Panc1 (cell line): Measurements from ENCODE around the gene FOXO6. TPM values are rescaled to one million over a fixed set of nuclear protein-coding genes. Genes with fewer than 3 reads are reported as not detected.

Experiments used
- ATAC-seq: fragments of 200-7000 bp; cut with Tn5 transposase; 2 replicates; pipeline ENCODE4 v1.9.1; 2020; ENCODE audit warnings: mild to moderate bottlenecking, moderate library complexity
- BruUV-seq: library from RNA; stranded (reverse); fragments of 400-500 nt; replicated peaks from 2 replicates; lab custom pipeline; 2021; lab: Mats Ljungman, UMichigan
- CTCF ChIA-PET: fragments of 300-600 bp; sonication (Branson Sonifier 250); formaldehyde crosslinking; loops from one replicate; lab custom pipeline; 2022; ENCODE audit warnings: antibody characterized with exemption; lab: Charles Lee
- POLR2A ChIA-PET: fragments of 300-600 bp; sonication (Branson Sonifier 250); formaldehyde crosslinking; loops from one replicate; lab custom pipeline; 2022; ENCODE audit warnings: antibody characterized with exemption; lab: Charles Lee
- DNase-seq: peaks from one replicate; pipeline ENCODE4 v3.0.0-alpha.2; 2010; ENCODE audit warnings: low read depth, low spot score
- H3K27ac ChIP-seq: 2 replicates; pipeline ENCODE4 v1.5.1; 2011; ENCODE audit warnings: mild to moderate bottlenecking, low read length, inconsistent platforms
- H3K27me3 ChIP-seq: fragments of 200-500 bp; sonication (Bioruptor generic); 2 replicates; pipeline ENCODE4 v1.6.0; 2014; ENCODE audit warnings: low read length, inconsistent platforms; ENCODE audit not compliant: control insufficient read depth, insufficient read depth
- H3K36me3 ChIP-seq: fragments of 200-500 bp; sonication (Bioruptor generic); 2 replicates; pipeline ENCODE4 v1.5.1; 2014; ENCODE audit warnings: inconsistent platforms, mild to moderate bottlenecking, low read length, moderate library complexity; ENCODE audit not compliant: control insufficient read depth, insufficient read depth
- H3K4me1 ChIP-seq: 2 replicates; pipeline ENCODE4 v1.5.1; 2011; ENCODE audit warnings: inconsistent platforms, mild to moderate bottlenecking, low read length, moderate library complexity; ENCODE audit not compliant: control insufficient read depth, insufficient read depth
- H3K4me3 ChIP-seq, 2 experiments: 2 replicates each; pipeline ENCODE4 v1.5.1; 2011 to 2012; ENCODE audit warnings: low read depth in 2 of 2, low read length in 2 of 2, mild to moderate bottlenecking in 2 of 2, inconsistent platforms in 1 of 2, moderate library complexity in 1 of 2
- H3K9me3 ChIP-seq: fragments of 200-500 bp; sonication (Bioruptor generic); 2 replicates; pipeline ENCODE4 v1.5.1; 2014; ENCODE audit warnings: low read depth, mild to moderate bottlenecking, inconsistent platforms, low read length, moderate library complexity; ENCODE audit not compliant: control insufficient read depth, insufficient read depth
- CTCF ChIP-seq: fragments of 450-650 bp; IDR thresholded peaks from 2 replicates; pipeline ENCODE4 v1.5.1; 2017; ENCODE audit warnings: mild to moderate bottlenecking
- POLR2AphosphoS5 ChIP-seq: IDR thresholded peaks from 2 replicates; pipeline ENCODE4 v1.6.1; 2012; ENCODE audit warnings: mild to moderate bottlenecking, low read depth, low read length, moderate library complexity
- REST ChIP-seq, 2 experiments: IDR thresholded peaks; 2 replicates each; pipeline ENCODE4 v1.6.1; 2011 to 2012; ENCODE audit warnings: low read depth in 2 of 2, control low read depth in 1 of 2, low read length in 1 of 2, mild to moderate bottlenecking in 1 of 2, moderate library complexity in 1 of 2; ENCODE audit not compliant: insufficient read depth in 1 of 2
- SIN3A ChIP-seq: IDR thresholded peaks from 2 replicates; pipeline ENCODE4 v1.6.1; 2012; ENCODE audit warnings: low read depth, mild to moderate bottlenecking, low read length, moderate library complexity, borderline replicate concordance; ENCODE audit not compliant: insufficient read depth
- TCF7L2 ChIP-seq: IDR thresholded peaks from 2 replicates; pipeline ENCODE4 v1.6.1; 2011; ENCODE audit warnings: mild to moderate bottlenecking, low read depth, low read length, inconsistent platforms
- in situ Hi-C: cut with HindIII; loops from 2 replicates; pipeline ENCODE4 v1.10.0; 2016; ENCODE audit warnings: low sequenced_read_pairs, low pct_unique_long_range_greater_than_20kb
- intact Hi-C: fragments of 100-400 bp; cut with micrococcal nuclease; formaldehyde crosslinking; loops from one replicate; pipeline ENCODE4 v1.10.0; 2022; ENCODE audit not compliant: unreplicated experiment
- total RNA-seq: library from RNA; stranded (reverse); gene quantifications from one replicate; pipeline ENCODE4 v1.2.1, GENCODE V29; 2021; ENCODE audit not compliant: unreplicated experiment

FOXO6 gene
- total RNA-seq, 1 experiment from 2014 or later, result 2.5 TPM

GRCh38 chr1:41327383-41327999 is 33.7 kb upstream of the FOXO6 start:
- no peak overlapping the region for H3K27ac ChIP-seq
- TF ChIP-seq TCF7L2 (no peak), CTCF (no peak), SIN3A (no peak), REST (IDR thresholded peaks at IDR 0.05; ENCODE audit: insufficient read depth in 1 of 2, low read depth in 2 of 2, low read length in 1 of 2) (no peak), POLR2AphosphoS5 (no peak)
- BruUV-seq, result no TSS peak
- no peaks in the 10 kb centered on the region for H3K9me3 ChIP-seq
- H3K4me3 ChIP-seq, result no peak overlapping the region
- DNase-seq (no peak), ATAC-seq (no peak)
- POLR2A ChIA-PET, result no interaction called here
- intact Hi-C loops (no loop called here), in situ Hi-C loops (no loop called here)
- no peaks in the 10 kb centered on the region for H3K36me3 ChIP-seq
- CTCF ChIA-PET, result interaction anchor here (0.6 kb wide), 1 partner anchor 9 kb away, joined by 3 read pairs; no protein-coding TSS in a partner anchor
- H3K27me3 ChIP-seq, result no peaks in the 10 kb centered on the region
- no peaks in the 10 kb centered on the region for H3K4me1 ChIP-seq

GRCh38 chr1:41328001-41328615 is 33.1 kb upstream of the FOXO6 start:
- H3K27ac ChIP-seq, result no peak overlapping the region
- no TSS peak for BruUV-seq
- POLR2A ChIA-PET, result no interaction called here
- H3K9me3 ChIP-seq, result no peaks in the 10 kb centered on the region
- intact Hi-C loops (no loop called here), in situ Hi-C loops (no loop called here)
- H3K4me1 ChIP-seq, result no peaks in the 10 kb centered on the region
- no peak overlapping the region for H3K4me3 ChIP-seq
- no peaks in the 10 kb centered on the region for H3K36me3 ChIP-seq
- TF ChIP-seq TCF7L2, result no peak
- no peak for TF ChIP-seq CTCF
- no peaks in the 10 kb centered on the region for H3K27me3 ChIP-seq
- CTCF ChIA-PET, result no interaction called here
- ATAC-seq (no peak), DNase-seq (no peak)
